GM08714 (cell line): ENCODE measurements around the gene TPM1.
"Not testable (repeated sequence)": the region's sequence is repeated elsewhere in the genome, so short reads cannot be mapped to it uniquely, and the experiment has no call there.

ENCODE experiments used
- H3K4me3 ChIP-seq: fragments of 200-500 bp; sonication (Bioruptor generic); 2 replicates; pipeline ENCODE4 v1.5.1; 2014; ENCODE audit warnings: mild to moderate bottlenecking, low read length, inconsistent platforms
- ZNF274 ChIP-seq: IDR thresholded peaks from 2 replicates; pipeline ENCODE4 v1.6.1; 2012; ENCODE audit warnings: mild to moderate bottlenecking, low read depth, low read length

TPM1 gene

DNA sequence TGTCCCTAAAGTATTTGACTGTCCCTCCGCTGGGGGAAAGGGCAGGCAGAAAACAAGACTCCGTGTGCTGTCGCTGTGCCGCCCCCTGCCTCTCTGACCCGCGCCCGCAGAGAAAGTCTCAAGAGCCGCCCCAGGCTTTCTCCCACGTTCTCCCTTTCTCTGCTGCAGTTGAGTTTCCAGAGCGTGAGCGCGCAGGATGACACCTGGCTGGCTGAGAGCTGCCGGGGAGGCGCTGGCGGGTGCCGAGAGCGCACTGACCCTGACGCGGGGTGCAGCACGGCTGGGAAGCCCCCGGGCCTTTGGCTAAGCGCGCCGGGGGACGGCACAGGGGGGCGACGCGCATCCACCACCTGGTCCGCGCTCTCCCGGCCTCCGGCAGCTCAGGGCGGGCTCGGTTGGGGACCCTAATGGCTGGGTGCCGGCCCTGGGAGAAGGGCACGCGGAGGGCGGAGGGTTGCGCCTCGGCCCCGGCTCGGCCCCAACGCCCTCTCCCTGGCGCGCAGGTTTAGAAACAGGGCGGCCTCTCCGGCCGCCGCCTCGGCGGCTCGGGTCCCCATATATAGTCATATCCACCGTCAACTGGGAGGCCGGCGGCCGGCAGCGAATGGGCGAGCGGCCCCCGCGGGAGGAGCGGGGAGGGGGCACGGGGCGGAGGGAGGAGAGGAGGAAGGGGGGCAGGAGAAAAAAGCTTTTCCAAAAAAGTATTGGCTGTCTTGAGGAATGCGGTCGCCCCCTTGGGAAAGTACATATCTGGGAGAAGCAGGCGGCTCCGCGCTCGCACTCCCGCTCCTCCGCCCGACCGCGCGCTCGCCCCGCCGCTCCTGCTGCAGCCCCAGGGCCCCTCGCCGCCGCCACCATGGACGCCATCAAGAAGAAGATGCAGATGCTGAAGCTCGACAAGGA lies at the start of gene TPM1:
TSS of gene TPM1 (plus strand) at position 774 of the 903 bp plus-strand sequence. CDS start at position 857, 83 bp downstream.
- TF ChIP-seq ZNF274 = no peak
- H3K4me3 ChIP-seq = peak within 1 kb of the TSS; percentile 17; the same call in 1 of the 2 replicates

DNA sequence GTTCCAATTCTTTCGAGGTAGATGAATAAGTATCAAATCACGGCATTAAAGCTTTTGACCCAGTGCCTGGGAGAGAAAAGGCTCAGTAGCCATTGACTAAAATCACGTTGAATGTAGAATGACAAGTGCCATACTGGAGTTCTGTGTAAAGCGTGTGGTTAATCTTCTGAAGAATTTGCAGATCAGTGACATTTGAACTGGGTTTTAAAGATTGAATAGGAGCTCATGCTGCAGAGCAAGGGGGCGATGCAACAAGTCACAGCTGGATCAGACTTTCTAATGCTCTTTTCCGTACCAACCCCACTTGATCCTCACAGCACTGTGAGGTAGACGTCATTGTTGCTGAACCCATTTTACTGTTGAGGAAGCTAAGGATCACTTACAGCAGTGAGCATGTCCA lies 49.5 kb upstream of the TPM1 start:
- no peak overlapping the region for H3K4me3 ChIP-seq
- TF ChIP-seq ZNF274 = no peak

DNA sequence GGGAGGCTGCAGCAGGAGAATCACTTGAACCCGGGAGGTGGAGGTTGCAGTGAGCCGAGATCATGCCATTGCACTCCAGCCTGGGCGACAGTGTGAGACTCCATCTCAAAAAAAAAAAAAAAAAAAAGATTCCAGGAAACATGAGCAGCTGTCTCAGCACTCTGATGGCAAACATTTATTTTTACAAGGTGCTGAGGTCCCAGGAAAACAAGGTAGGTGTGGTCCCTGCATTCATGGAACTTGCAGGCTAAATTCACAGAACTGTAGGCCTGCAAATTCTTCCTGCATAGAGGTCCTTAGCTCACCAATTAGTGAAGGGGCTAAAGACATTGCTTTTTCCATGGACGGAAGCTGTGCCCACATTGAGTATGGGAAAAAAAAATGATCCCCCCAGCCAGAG lies 48.9 kb upstream of the TPM1 start:
- H3K4me3 ChIP-seq = not testable (repeated sequence)

DNA sequence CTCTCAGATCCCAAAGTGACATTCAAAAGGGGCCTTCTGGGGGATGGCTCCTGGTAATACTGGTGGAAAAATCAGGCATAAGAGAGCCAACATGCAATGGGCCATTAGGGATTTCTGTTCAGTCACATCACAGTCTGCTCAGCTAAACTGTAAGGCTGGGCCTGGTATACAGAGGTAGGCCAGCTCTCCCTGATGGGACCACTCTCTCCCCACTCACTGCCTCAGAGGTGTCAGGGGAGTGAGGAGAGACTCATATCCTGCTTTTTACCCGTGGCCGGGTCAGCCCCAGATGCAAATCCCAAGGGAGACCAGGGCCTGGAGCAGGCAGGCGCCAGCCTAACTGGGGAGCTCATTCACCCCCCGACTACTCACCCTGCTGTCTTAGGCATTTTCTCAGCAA lies 48.1 kb upstream of the TPM1 start:
- no peak overlapping the region for H3K4me3 ChIP-seq
- TF ChIP-seq ZNF274 = no peak

DNA sequence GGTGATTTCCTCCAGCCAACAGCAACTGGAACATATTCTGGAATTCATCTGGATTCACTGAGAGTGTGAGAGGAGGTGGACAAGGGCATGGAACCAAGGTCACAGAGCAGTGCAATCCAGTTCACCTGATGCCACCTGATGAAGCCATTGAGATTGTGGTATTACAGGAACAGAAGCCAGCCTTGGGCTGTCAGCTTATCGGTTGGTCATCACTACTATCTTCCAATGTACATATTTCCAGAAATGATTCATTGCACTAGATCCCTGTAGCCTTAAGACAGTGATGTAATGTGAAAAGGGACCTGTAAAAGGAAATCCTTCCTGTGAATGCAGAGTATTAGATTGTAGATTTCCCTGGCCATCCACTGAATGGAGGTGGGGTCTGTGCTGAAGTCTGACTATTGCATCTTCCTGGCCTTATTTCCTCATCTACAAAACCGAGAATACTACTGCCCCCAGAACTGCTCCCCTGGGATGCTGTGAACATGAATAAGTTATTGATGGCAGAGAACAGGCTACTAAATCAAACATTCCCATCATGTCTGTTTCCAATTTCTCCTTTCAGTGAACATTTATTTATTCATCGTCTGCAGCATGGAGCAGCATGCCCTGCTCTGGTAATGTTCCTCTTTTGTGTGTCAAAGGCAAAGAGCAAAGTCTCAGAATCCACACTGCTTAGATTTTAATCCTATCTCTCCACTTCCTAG lies 47.4 kb upstream of the TPM1 start:
- H3K4me3 ChIP-seq = no peak overlapping the region
- no peak for TF ChIP-seq ZNF274

DNA sequence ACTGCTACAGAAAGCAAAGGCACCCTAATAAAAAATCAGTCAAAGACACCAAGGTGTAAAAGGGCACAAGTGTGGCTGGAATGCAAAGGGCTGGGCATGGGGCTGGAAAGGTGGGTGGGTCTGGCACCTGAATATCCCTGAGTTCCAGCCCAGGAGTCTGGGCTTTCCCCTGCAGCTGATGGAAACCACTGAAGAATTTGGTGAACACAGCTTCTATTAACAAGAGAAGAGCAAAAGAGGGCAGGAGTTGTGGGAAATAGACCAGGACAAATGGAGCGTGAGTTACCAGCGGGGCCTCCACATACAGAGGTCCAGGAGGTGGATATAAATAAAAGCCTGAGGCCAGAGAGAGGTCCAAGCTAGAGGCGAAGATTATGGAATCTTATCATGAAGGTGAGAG lies 45.1 kb upstream of the TPM1 start:
- no peak for TF ChIP-seq ZNF274
- H3K4me3 ChIP-seq = no peak overlapping the region

DNA sequence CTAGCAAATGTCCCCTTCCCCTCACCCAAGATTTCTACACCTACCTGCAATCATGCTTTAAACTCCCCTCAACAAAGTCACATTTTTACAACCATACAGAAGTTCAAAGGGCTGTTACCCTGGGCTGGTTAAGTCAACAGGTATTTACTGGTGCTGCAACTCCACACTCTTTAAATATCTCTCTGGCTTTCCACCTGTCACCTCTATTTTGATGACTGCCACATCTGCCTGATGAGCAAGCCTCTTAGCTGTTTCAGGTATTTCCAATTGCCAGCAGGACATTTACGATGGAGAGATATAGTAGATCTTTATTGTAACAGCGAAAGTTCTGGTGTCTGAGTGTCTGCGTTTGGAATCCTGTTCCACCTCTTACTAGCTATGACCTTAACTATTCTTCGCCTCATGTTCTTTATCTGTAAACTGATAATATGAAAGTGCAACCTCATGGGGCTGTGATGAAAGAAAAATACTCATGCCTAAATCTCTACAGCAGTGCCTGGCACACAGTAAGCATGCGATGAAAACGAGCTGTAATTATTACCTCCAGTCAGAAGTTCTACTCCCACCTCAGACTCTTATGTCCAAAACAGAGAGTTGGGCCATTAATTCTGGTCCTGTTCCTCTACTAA lies 44.2 kb upstream of the TPM1 start:
- no peak for TF ChIP-seq ZNF274
- H3K4me3 ChIP-seq = no peak overlapping the region

DNA sequence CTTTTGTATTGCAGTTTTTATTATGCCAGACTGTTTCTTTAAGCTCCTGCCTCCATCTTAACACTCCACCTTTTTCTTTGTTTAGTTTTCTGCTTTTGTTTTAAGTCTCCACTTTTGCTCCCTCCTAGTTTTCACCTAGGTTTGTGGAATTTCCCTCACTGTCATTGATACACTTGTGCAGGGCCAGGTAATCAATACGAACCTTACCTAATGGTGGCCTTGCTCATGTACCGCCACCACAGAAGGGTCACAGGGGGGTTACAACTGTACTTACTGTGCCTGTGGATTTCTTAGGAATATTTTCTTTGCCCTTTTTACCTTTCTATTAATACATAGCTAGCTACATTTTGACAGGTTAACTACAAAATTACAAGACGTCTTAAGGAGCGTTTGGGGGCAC lies 43.4 kb upstream of the TPM1 start:
- no peak overlapping the region for H3K4me3 ChIP-seq
- TF ChIP-seq ZNF274 = no peak

DNA sequence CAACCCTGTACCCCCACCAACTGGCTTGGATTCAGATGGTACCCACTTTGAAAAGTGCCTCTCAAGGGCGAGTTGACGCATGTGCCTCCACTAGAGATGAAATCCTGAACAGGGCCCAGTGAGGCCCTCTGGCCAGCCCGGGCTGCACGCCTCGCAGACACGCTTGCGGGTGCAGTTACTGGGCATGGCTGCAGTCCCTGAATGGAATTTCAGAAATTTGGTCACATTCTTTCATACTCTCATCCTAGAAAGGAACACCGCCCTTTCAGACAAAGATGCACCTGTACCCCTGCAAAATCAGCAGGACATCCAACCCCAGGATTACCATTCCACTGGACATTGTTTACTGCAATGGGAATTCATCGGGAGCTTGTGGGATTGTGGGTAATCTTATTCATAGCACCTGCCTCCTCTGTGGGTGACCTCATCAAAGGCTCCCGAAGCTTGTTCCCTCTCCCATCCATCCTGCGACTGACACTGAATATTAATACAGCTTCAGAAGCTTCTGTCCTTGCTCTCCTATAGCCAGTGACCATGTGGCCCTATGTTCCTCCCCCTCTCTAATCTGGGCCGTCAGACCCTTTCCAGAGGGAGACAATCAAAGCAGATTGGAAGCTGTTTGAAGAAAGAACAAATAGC lies 42.5 kb upstream of the TPM1 start:
- no peak overlapping the region for H3K4me3 ChIP-seq
- TF ChIP-seq ZNF274 = no peak

DNA sequence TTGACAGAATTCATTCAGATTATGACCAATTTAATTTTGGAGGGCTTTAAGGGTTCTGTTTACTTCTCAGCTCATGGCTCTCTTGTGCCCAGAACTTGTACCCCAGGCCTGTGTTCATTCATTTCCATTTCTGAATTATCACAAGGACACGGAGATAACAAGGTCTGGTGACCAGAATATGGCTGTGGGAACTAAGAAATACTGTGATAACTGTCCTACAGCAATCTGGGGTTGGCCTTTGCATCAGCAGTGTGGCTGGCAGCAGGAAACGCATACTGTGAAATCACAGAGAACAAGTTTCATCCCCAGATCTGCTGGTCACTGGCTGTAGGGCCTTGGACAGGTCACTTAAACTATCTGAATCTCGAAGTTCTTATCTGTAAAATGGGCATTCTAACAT lies 41.8 kb upstream of the TPM1 start:
- no peak overlapping the region for H3K4me3 ChIP-seq
- no peak for TF ChIP-seq ZNF274

DNA sequence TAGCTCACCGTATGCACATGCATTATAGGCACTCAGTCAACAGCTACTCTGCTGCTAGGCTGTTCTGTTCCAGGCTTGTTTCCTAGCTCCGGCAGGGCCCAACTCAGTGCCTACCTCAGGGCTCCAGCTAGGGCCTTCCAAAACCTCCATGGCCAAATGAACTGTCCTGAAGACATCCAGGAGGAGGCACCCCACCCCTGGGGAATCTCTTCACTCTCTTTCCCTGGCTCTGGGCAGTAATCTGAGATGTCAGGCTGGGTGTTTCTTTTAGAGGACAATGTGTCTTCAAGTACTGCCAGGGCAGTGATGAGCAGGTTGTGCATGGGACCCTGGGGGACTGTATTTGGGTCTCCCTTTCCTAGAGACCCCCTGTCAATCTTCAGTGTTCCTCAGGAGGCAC lies 38.3 kb upstream of the TPM1 start:
- H3K4me3 ChIP-seq = no peak overlapping the region
- no peak for TF ChIP-seq ZNF274

DNA sequence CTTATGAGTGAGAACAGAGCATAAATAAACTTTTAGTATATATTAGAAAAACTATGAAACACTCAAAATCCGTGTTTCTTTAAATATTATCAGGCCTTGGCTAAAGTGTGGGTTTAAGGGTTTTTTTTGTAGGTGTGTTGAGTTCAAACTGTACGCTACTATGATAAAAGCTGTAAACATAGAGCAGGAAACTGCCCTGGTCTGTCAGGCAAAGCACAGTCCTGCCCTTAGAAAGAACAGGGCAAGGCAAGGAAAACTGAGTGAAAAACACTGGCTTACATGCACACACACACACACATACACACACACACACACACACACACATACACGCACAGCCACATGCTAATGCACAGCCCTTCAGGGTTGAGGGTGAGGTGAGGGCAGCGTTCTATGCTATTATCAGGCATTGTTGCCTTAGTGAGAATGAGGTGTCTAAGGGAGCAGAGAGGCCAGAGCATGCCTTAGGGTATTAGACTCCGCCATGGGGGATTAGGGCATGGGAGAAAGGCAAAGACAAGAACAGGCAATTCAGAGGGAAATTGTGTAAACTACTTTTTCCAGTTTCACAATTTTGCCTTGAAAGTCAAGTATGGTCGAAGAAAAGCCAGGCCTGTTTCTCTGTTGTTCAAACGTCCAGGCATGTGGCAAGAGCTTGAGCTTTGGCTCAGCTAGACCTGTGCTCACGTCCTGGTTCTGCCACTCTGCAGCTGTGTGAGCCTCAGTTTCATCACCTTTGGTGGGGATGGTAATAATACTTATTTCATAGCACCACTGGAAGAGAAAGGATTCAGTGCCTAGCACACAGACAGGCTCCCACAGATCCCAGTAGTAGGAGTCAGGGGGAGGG lies 36.3 kb upstream of the TPM1 start:
- no peak for TF ChIP-seq ZNF274
- H3K4me3 ChIP-seq = no peak overlapping the region

DNA sequence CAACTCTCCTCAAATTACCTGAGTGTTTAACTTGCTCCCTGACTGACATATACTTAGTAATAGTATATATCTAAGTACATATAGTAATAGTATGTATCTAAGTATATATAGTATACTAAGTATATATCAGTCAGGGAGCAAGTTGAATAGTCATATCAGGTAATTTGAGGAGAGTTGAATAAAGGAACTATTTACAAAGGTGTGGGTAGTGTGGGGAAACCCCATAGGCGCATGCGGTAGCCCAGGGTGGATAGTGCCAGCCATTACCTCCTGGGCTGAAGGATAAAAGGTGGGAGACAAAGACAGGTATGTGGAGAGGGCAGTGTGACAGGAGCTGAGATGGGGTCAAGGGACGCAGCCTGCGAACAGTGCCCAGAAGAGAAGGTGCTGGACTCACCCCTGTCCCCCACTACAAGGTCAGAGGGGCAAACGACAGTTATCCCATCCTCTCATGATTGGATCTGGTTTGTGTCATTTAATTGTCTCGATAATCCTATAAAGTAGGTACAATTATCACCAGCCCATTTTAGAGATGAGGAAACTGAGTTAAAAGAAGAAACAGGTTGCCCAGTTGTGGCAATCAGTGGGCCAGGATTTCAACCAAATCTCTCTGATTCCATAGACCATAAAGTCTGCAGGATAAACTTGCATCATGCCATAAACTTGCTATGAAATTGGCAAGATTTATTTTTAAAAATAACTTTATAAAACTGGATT lies 34.1 kb upstream of the TPM1 start:
- TF ChIP-seq ZNF274 = no peak
- no peak overlapping the region for H3K4me3 ChIP-seq
